GM19372 (cell line): ENCODE data around the gene CLRN1.

Source experiments
- ATAC-seq: cut with Tn5 transposase; IDR thresholded peaks from one replicate; pipeline ENCODE4 v1.9.1; 2021; ENCODE audit warnings: mild to moderate bottlenecking, low read depth, moderate library complexity; ENCODE audit not compliant: unreplicated experiment

The CLRN1 gene

DNA sequence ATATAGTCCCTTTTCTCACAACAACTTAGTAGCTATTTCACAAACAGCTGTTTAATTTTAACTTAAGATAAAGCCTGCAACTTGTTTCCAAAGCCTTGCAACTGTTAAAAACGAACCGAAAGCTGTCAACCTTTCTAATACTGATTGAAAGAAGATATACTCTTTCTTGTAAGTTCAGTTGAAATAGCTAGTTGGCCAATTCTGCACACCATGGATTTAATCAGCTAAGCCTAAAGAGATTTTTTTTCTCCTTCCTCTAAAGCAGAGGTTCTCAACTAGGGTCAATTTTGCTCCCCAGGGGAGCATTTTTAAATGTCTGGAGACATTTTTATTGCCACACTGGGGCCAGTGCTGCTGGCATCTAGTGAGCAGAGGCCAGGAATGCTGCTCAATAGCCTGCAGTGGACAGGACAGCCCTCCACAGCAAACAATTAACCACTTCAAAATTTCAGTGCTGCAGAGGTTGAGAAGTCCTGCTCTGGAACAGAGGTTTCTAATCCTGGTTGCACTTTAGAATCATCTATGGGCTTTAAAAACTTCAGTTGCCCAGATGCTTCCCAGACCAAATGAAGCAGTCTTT is 93.4 kb downstream of the CLRN1 start:
- no peak for ATAC-seq

DNA sequence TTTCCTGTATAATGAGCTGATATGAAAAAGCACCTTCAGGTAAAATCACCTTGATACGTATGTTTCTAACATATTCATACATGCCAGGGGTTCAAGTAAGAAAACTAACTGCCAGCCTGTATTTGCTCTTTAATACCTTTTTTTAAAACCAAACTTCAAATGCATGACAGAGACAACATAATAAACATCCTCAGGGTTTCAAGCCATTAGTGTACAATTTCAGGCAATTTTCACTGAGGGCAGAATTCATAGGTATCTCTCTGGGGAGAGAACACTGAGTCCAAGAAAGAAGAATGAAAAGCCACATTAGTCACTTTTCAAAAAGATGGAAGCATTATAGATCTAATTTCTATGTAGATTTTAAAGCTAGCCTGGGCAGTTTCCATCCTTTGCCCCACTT is 94.2 kb downstream of the CLRN1 start:
- no peak for ATAC-seq

- no peak for ATAC-seq
These were observed 95.2 kb downstream of the CLRN1 start for GRCh38 chr3:150877303-150877702.

DNA sequence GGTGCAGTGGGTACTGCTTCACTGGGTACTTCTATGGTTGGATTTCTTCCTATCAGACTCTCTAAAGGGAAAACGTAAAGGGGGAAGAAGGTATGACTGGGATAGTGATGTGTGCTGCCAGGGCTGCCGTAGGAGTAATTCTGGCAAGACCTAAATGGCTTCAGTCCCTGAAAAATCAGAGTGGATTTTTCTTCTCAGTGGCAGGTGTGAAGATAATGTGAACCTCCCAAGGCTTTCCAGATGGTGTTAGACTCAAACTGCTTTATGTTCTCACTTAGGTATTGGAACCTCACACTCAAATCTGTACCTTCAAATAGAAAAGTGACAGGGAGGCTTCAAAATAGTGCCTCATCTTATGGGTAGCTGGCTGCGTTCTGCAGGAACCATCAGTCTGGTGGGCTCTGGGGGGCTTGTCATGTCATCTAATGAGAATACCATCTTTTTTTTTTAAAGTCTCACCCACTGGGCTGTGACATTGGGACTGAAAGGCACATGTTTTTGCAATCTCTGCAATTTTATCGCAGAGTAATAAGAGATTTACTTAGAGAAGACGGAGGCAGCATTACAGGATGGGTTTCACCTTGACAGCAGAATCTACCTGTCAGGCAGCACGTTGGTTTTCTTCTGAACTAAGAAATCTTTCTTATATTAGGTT is 95.8 kb downstream of the CLRN1 start:
- no peak for ATAC-seq
